GM12878 (cell line): Measurements from ENCODE around the gene ERFL. TPM values are rescaled to one million over a fixed set of nuclear protein-coding genes. Genes with fewer than 3 reads are reported as not detected.
"Not testable (repeated sequence)": the region's sequence is repeated elsewhere in the genome, so short reads cannot be mapped to it uniquely, and the experiment has no call there.

Experiments used
- ATAC-seq: fragments of 200-7000 bp; cut with Tn5 transposase; 3 replicates; pipeline ENCODE4 v1.9.1; 2020; ENCODE audit warnings: mild to moderate bottlenecking, moderate library complexity
- BruUV-seq: library from RNA; stranded (reverse); fragments of 400-500 nt; replicated peaks from 2 replicates; lab custom pipeline; 2021; lab: Mats Ljungman, UMichigan
- CTCF ChIA-PET: fragments of 300-600 bp; sonication (Branson Sonifier 250); formaldehyde crosslinking; extraction: SDS; loops from one replicate; lab custom pipeline; 2021; ENCODE audit warnings: inconsistent platforms; lab: Yijun Ruan, JAX
- POLR2A ChIA-PET: fragments of 350-600 bp; formaldehyde crosslinking; extraction: SDS; loops from one replicate; lab custom pipeline; 2021; ENCODE audit warnings: inconsistent platforms; lab: Charles Lee
- RAD21 ChIA-PET: fragments of 300-600 bp; sonication (Branson Sonifier 250); formaldehyde crosslinking; loops from one replicate; lab custom pipeline; 2023; ENCODE audit warnings: antibody characterized with exemption; ENCODE audit not compliant: unreplicated experiment; lab: Charles Lee
- SMC1A ChIA-PET: fragments of 300-600 bp; sonication (Branson Sonifier 250); formaldehyde crosslinking; loops from one replicate; lab custom pipeline; 2023; ENCODE audit not compliant: unreplicated experiment, uncharacterized antibody; lab: Charles Lee
- DNase-seq: peaks from one replicate; pipeline ENCODE4 v3.0.0-alpha.2; 2011; ENCODE audit warnings: low read depth, low spot score
- FAIRE-seq: peaks from 3 replicates; lab custom pipeline; 2011; peaks lifted over from hg19 to GRCh38; lab: Jason Lieb, UNC
- H2AFZ ChIP-seq: 2 replicates; pipeline ENCODE4 v1.6.0; 2011; ENCODE audit warnings: low read depth, low read length, control low read depth; ENCODE audit not compliant: control insufficient read depth
- H3K27ac ChIP-seq: 2 replicates; pipeline ENCODE4 v1.5.1; 2011; ENCODE audit warnings: control low read depth; ENCODE audit not compliant: control insufficient read depth, insufficient read depth
- H3K27me3 ChIP-seq, 2 experiments: replicated peaks in 1 of 2; 2 replicates each; pipeline versions ENCODE4 v1.6.0 to v1.6.1; 2011; ENCODE audit warnings: low read length in 1 of 2; ENCODE audit not compliant: control insufficient read depth in 2 of 2, insufficient read depth in 2 of 2
- H3K36me3 ChIP-seq, 2 experiments: 2 replicates each; pipeline ENCODE4 v1.5.1; 2011; ENCODE audit warnings: low read length in 1 of 2; ENCODE audit not compliant: control insufficient read depth in 2 of 2, insufficient read depth in 2 of 2
- H3K4me1 ChIP-seq: 2 replicates; pipeline ENCODE4 v1.6.1; 2011; ENCODE audit warnings: mild to moderate bottlenecking, low read length, moderate library complexity, mixed read lengths; ENCODE audit not compliant: control insufficient read depth, insufficient read depth
- H3K4me2 ChIP-seq: 2 replicates; pipeline ENCODE4 v1.6.0; 2011; ENCODE audit warnings: control low read depth; ENCODE audit not compliant: control insufficient read depth, insufficient read depth
- H3K4me3 ChIP-seq: fragments of 200-600 bp; sonication (generic); 2 replicates; pipeline ENCODE4 v1.5.1; 2016
- H3K79me2 ChIP-seq: 2 replicates; pipeline ENCODE4 v1.6.0; 2011; ENCODE audit warnings: low read length; ENCODE audit not compliant: control insufficient read depth, insufficient read depth
- H3K9ac ChIP-seq: 2 replicates; pipeline ENCODE4 v1.8.0; 2011; ENCODE audit warnings: low read length, control low read depth, mixed read lengths; ENCODE audit not compliant: control insufficient read depth, insufficient read depth
- H3K9me3 ChIP-seq: replicated peaks from 3 replicates; pipeline ENCODE4 v1.5.1; 2011; ENCODE audit warnings: mild to moderate bottlenecking, low read length; ENCODE audit not compliant: control insufficient read depth, insufficient read depth
- H4K20me1 ChIP-seq: 2 replicates; pipeline ENCODE4 v1.6.0; 2011; ENCODE audit not compliant: control insufficient read depth, insufficient read depth
- HDGF ChIP-seq: fragments of 450-650 bp; IDR thresholded peaks from 2 replicates; pipeline ENCODE4 v1.6.1; 2016; ENCODE audit warnings: antibody characterized with exemption
- MXI1 ChIP-seq: fragments of 150-350 bp; IDR thresholded peaks from 2 replicates; pipeline ENCODE4 v1.6.1; 2011; ENCODE audit warnings: low read depth, mild to moderate bottlenecking, inconsistent platforms, low read length, improper control_type of control experiment
- SMAD5 ChIP-seq: IDR thresholded peaks from 2 replicates; pipeline ENCODE4 v1.6.1; 2016; ENCODE audit warnings: antibody characterized with exemption, low read depth
- in situ Hi-C: fragments of 300-500 bp; cut with MboI; formaldehyde crosslinking; loops from 9 replicates; pipeline ENCODE4 v1.14.3; 2018; ENCODE audit warnings: mixed read lengths
- intact Hi-C: fragments of 100-400 bp; cut with micrococcal nuclease; formaldehyde crosslinking; loops from one replicate; pipeline ENCODE4 v1.14.2; 2022; ENCODE audit not compliant: unreplicated experiment
- polyA plus RNA-seq, 11 experiments: library from polyadenylated mRNA; depleted of rRNA in 4 of 11; unstranded in 6 of 11; stranded (reverse) in 5 of 11; fragments of >200 nt; fragmentation: Nextera tagmentation in 4 of 11; fragmentation: Illumina TruSeq in 1 of 11; extraction: Ambion mirVana in 4 of 11; extraction: Trizol in 1 of 11; gene quantifications; 1 replicate in 1 of 11; 2 replicates in 10 of 11; pipeline versions ENCODE4 v1.2.1 to v1.2.3, GENCODE V29; 2011 to 2016; ENCODE audit warnings: inconsistent platforms in 2 of 11, missing spikeins in 2 of 11, low read depth in 1 of 11
- total RNA-seq, 4 experiments: library from RNA; depleted of rRNA in 3 of 4; stranded (reverse); fragments of >200 nt in 3 of 4; fragmentation: Illumina TruSeq in 1 of 4; extraction: Trizol in 1 of 4; gene quantifications; 2 replicates each; pipeline versions ENCODE4 v1.2.1 to v1.2.3, GENCODE V29; 2013 to 2021

ERFL gene
- total and polyA plus RNA-seq, 10 of the 15 experiments (the other 5 are each of a cell fraction or from before 2014, with no cell fraction given): 0.04 to 0.10 (median 0.05) TPM; not detected in 7

DNA sequence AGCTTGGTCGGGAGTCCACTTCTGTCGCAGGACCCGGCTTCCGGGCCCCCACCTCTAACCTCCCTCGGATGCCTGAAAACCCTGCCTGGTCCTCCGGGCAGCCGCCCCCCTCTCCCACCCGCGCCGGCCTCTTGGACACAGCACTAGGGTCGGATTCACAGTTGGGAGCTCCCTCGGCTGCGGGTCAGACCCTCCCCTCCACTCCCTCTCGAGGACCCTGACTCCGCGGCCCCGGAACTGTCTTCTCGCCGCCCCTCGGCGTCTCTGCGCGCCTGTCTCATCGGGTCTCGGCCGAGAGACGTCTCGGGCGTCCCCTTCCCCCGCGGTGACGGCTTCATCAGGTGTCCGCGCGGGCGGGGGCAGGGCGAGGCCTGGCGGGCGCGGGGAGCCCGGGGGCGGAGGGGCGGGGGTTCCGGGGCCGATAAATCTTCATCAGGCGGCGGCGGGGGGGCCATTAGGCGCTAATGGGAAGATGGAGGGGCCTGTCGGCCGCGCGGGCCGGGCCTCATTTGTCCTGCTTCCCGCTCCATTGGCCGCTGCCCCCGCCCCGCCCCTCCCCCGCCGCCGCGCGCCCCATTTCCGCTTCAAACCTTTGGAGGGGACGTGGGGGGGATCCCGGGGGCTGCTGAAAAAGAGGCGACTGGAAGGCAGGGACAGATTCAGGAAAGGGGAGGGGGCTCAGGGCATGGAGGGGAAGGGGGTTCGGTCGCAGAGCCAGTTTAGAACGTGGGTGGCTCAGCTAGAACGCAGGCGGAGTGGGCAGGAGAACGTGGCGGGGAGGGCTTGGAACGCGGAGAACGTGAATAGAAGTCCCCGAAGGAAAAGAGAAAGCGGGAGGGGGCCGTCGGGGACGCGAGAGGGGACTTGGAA is 11.8 kb upstream of the ERFL start (continued):
- TF ChIP-seq HDGF (peak; percentile 80), MXI1 (no peak), SMAD5 (0 out of 2 replicates have a peak, but pooled peaks have one; percentile 28)

- peaks cover 33% of the 10 kb centered on the region for H3K4me1 ChIP-seq
- DNase-seq, SMC1A ChIA-PET, H2AFZ ChIP-seq, BruUV-seq, H3K9me3 ChIP-seq, H3K79me2 ChIP-seq, intact Hi-C loops, ATAC-seq, H3K27me3 ChIP-seq, RAD21 ChIA-PET, H3K36me3 ChIP-seq, H4K20me1 ChIP-seq, H3K27ac ChIP-seq, FAIRE-seq, H3K9ac ChIP-seq, H3K4me2 ChIP-seq, H3K4me3 ChIP-seq: not testable (repeated sequence)
- CTCF ChIA-PET: interaction anchor here (0.8 to 10.0 kb wide), 2 partner anchors 66 to 79 kb away, joined by 3 to 98 read pairs; partner anchors contain the start of gene RPS19
- in situ Hi-C loops: loop anchor here (25.0 kb wide), 1 partner anchor 1823 kb away; the partner anchor contains the start of gene SMG9
- POLR2A ChIA-PET: interaction anchor here (0.7 kb wide), 1 partner anchor 65 kb away, joined by 3 read pairs; no protein-coding TSS in a partner anchor
These were observed 11.0 kb upstream of the ERFL start for GRCh38 chr19:41939209-41939608.
